Measurements from ENCODE around the gene ANTXR2. TPM values are rescaled to one million over a fixed set of nuclear protein-coding genes. Genes with fewer than 3 reads are reported as not detected.

ANTXR2 gene
- polyA plus RNA-seq, 3 donors, result 4.6 to 49.3 (median 45.7) TPM

GRCh38 chr4:80036949-80037685 is 35.9 kb downstream of the ANTXR2 start:
- WGBS, 3 donors, result 42 to 75% (median 43%) methylated on average over 2 of the region's 2 CpGs
- no peak overlapping the region for H3K27ac ChIP-seq (ENCODE audit: low read depth, low read length)

GRCh38 chr4:80036306-80036705 is 36.7 kb downstream of the ANTXR2 start:
- 80 to 87% (median 84%) methylated on average over 7 of the region's 7 CpGs for WGBS, 3 donors
- peak overlapping the region; percentile 55 for H3K27ac ChIP-seq (ENCODE audit: low read depth, low read length)

GRCh38 chr4:80035336-80035735 is 37.7 kb downstream of the ANTXR2 start:
- WGBS, 3 donors, result 59 to 70% (median 70%) methylated on average over 2 of the region's 2 CpGs
- H3K27ac ChIP-seq (ENCODE audit: low read depth, low read length), result no peak overlapping the region

- H3K27ac ChIP-seq (ENCODE audit: low read depth, low read length), result no peak overlapping the region
Observed at GRCh38 chr4:80033581-80033980, 39.4 kb downstream of the ANTXR2 start.

GRCh38 chr4:80029364-80029763 is 43.7 kb downstream of the ANTXR2 start:
- no peak overlapping the region for H3K27ac ChIP-seq (ENCODE audit: low read depth, low read length)
- 76 to 83% (median 79%) methylated on average over 2 of the region's 2 CpGs for WGBS, 3 donors

GRCh38 chr4:80027611-80028010 is 45.4 kb downstream of the ANTXR2 start:
- 70 to 74% (median 71%) methylated on average over 2 of the region's 2 CpGs for WGBS, 3 donors
- H3K27ac ChIP-seq (ENCODE audit: low read depth, low read length), result no peak overlapping the region

GRCh38 chr4:80026100-80026499 is 46.9 kb downstream of the ANTXR2 start:
- WGBS, 3 donors, result 90 to 92% (median 90%) methylated on average over 4 of the region's 4 CpGs
- H3K27ac ChIP-seq (ENCODE audit: low read depth, low read length), result no peak overlapping the region

GRCh38 chr4:80024335-80024734 is 48.7 kb downstream of the ANTXR2 start:
- 95 to 100% (median 98%) methylated on average over 1 of the region's 1 CpG for WGBS, 3 donors
- no peak overlapping the region for H3K27ac ChIP-seq (ENCODE audit: low read depth, low read length)

GRCh38 chr4:80022282-80022681 is 50.7 kb downstream of the ANTXR2 start:
- WGBS, 3 donors, result 92 to 97% (median 97%) methylated on average over 3 of the region's 3 CpGs
- no peak overlapping the region for H3K27ac ChIP-seq (ENCODE audit: low read depth, low read length)

- WGBS, 3 donors, result 44 to 95% (median 52%) methylated on average over 2 of the region's 2 CpGs
- no peak overlapping the region for H3K27ac ChIP-seq (ENCODE audit: low read depth, low read length)
Observed at GRCh38 chr4:80017125-80017854, 55.7 kb downstream of the ANTXR2 start.

- WGBS, 3 donors, result 71 to 94% (median 83%) methylated on average over 1 of the region's 1 CpG
- no peak overlapping the region for H3K27ac ChIP-seq (ENCODE audit: low read depth, low read length)
Observed at GRCh38 chr4:80016506-80016905, 56.5 kb downstream of the ANTXR2 start.

GRCh38 chr4:80015407-80016189 is 57.4 kb downstream of the ANTXR2 start:
- no peak overlapping the region for H3K27ac ChIP-seq (ENCODE audit: low read depth, low read length)
- 94 to 97% (median 97%) methylated on average over 2 of the region's 2 CpGs for WGBS, 3 donors

- no peak overlapping the region for H3K27ac ChIP-seq (ENCODE audit: low read depth, low read length)
Observed at GRCh38 chr4:80014531-80014930, 58.5 kb downstream of the ANTXR2 start.

GRCh38 chr4:80012291-80012690 is 60.7 kb downstream of the ANTXR2 start:
- WGBS, 3 donors, result 74 to 88% (median 85%) methylated on average over 1 of the region's 1 CpG
- H3K27ac ChIP-seq (ENCODE audit: low read depth, low read length), result no peak overlapping the region

More at GRCh38 chr4:80014531-80014930, 58.5 kb downstream of the ANTXR2 start:
- 93 to 95% (median 94%) methylated on average over 3 of the region's 3 CpGs for WGBS, 3 donors

GRCh38 chr4:80011636-80012236 is 61.3 kb downstream of the ANTXR2 start:
- H3K27ac ChIP-seq (ENCODE audit: low read depth, low read length), result no peak overlapping the region
- 56 to 81% (median 75%) methylated on average over 3 of the region's 3 CpGs for WGBS, 3 donors

GRCh38 chr4:80010316-80010715 is 62.7 kb downstream of the ANTXR2 start:
- H3K27ac ChIP-seq (ENCODE audit: low read depth, low read length), result no peak overlapping the region

GRCh38 chr4:80009806-80010205 is 63.2 kb downstream of the ANTXR2 start:
- no peak overlapping the region for H3K27ac ChIP-seq (ENCODE audit: low read depth, low read length)

GRCh38 chr4:80008971-80009370 is 64.1 kb downstream of the ANTXR2 start:
- H3K27ac ChIP-seq (ENCODE audit: low read depth, low read length), result no peak overlapping the region
- 0 to 93% (median 0%) methylated on average over 1 of the region's 1 CpG for WGBS, 3 donors

- WGBS, 3 donors, result 86 to 94% (median 89%) methylated on average over 3 of the region's 3 CpGs
- H3K27ac ChIP-seq (ENCODE audit: low read depth, low read length), result no peak overlapping the region
Observed at GRCh38 chr4:80008351-80008750, 64.7 kb downstream of the ANTXR2 start.

All from adipose tissue (tissue), 3 donors.